Neural progenitor cell (in vitro differentiated cells): ENCODE data around the gene TPST1.

Experiments used
- CTCF ChIP-seq: fragments of 200-600 bp; sonication (generic); IDR thresholded peaks from 2 replicates; pipeline ENCODE4 v1.5.1; 2017; ENCODE audit warnings: antibody characterized with exemption, mild to moderate bottlenecking
- EZH2 ChIP-seq: fragments of 200-600 bp; sonication (generic); IDR thresholded peaks from 2 replicates; pipeline ENCODE4 v1.6.1; 2017; ENCODE audit warnings: antibody characterized with exemption, mild to moderate bottlenecking, moderate library complexity
- EZH2phosphoT487 ChIP-seq: fragments of 200-600 bp; sonication (generic); IDR thresholded peaks from 2 replicates; pipeline ENCODE4 v1.6.1; 2017; ENCODE audit warnings: antibody characterized with exemption

- TF ChIP-seq CTCF (no peak), EZH2phosphoT487 (no peak), EZH2 (no peak)
Observed at GRCh38 chr7:66182920-66183319, 22.2 kb upstream of the TPST1 start.
